Right lobe of liver (tissue), 6 donors: Measurements from ENCODE around the gene NEURL3. TPM values are rescaled to one million over a fixed set of nuclear protein-coding genes. Genes with fewer than 3 reads are reported as not detected.

ENCODE experiments used
- ATAC-seq, 4 donors: fragments of 200-7000 bp; cut with Tn5 transposase; one replicate each; pipeline ENCODE4 v1.9.1; 2020; ENCODE audit warnings: mild to moderate bottlenecking in 4 of 4, moderate library complexity in 4 of 4
- DNase-seq, 3 donors: peaks; one replicate each; pipeline ENCODE4 v3.0.0-alpha.2; 2020
- H3K27ac ChIP-seq, 3 donors: fragments of 200-600 bp; one replicate each; pipeline ENCODE4 v1.8.0; 2022
- H3K27me3 ChIP-seq, 2 donors: fragments of 200-600 bp; one replicate each; pipeline ENCODE4 v1.8.0; 2022
- H3K36me3 ChIP-seq, 4 donors: fragments of 200-600 bp; sonication (generic) in 1 of 4; one replicate each; pipeline versions ENCODE4 v1.5.1 to v1.8.0; 2017 to 2022; ENCODE audit warnings: control low read depth in 1 of 4
- H3K4me1 ChIP-seq, 4 donors: fragments of 200-600 bp; sonication (generic) in 1 of 4; one replicate each; pipeline versions ENCODE4 v1.5.1 to v1.8.0; 2017 to 2022; ENCODE audit warnings: control low read depth in 1 of 4
- H3K4me3 ChIP-seq, 3 donors: fragments of 200-600 bp; one replicate each; pipeline ENCODE4 v1.8.0; 2022
- H3K9me3 ChIP-seq, 4 donors: fragments of 200-600 bp; sonication (generic) in 1 of 4; one replicate each; pipeline versions ENCODE4 v1.5.1 to v1.8.0; 2017 to 2022; ENCODE audit warnings: control low read depth in 1 of 4
- CTCF ChIP-seq, 4 donors: fragments of 200-600 bp in 3 of 4; fragments of 450-650 bp in 1 of 4; IDR thresholded peaks; one replicate each; pipeline versions ENCODE4 v1.5.1 to v1.8.0; 2016 to 2022; ENCODE audit warnings: antibody characterized with exemption in 4 of 4, mild to moderate bottlenecking in 2 of 4
- POLR2A ChIP-seq: fragments of 450-650 bp; IDR thresholded peaks from one replicate; pipeline ENCODE4 v1.6.1; 2017; ENCODE audit warnings: antibody characterized with exemption, mild to moderate bottlenecking
- WGBS: methylation state at CpG from one replicate; pipeline ENCODE4 v1.1.6; 2018; ENCODE audit warnings: low coverage, low lambda C conversion rate; ENCODE audit not compliant: insufficient coverage; ENCODE audit errors: missing lambda C conversion rate; 5-methylcytosine and 5-hydroxymethylcytosine counted together
- intact Hi-C, 2 donors: fragments of 100-400 bp; cut with DNase I; formaldehyde crosslinking; loops; one replicate each; pipeline versions ENCODE4 v1.11.2 to v1.14.1; 2022
- total RNA-seq, 6 experiments: library from RNA; depleted of rRNA in 2 of 6; stranded (reverse); fragments of >200 nt in 2 of 6; fragmentation: NEBNext Ultra II Directional in 3 of 6; extraction: Animal tissue kit (Norgen Biotek cat#: 25700) in 3 of 6; gene quantifications; one replicate each; pipeline versions ENCODE4 v1.1.0 to v1.2.4, GENCODE V29; 2016 to 2023
- donor health status: DM: no; HTN: yes; CAD: no.
- donor health status: DM: no; HTN: no; CAD: no.
- donor health status: DM: no; HTN: no; CAD: no.
- donor health status: DM: no; HTN: yes; CAD: no.
- donor health status: DM: no; HTN: yes; CAD: no.

Gene NEURL3
- total RNA-seq, 6 experiments from 2014 or later, result 0.23 to 3.0 (median 1.4) TPM

GRCh38 chr2:96529376-96530143, 24.4 kb upstream of the NEURL3 start:
- no peaks in the 10 kb centered on the region for H3K36me3 ChIP-seq
- intact Hi-C loops, result no loop called here
- ATAC-seq (no peak), DNase-seq (peak in 1 of 3 donors; percentile 21)
- H3K4me1 ChIP-seq, result peaks cover 0 to 5% (median 0%) of the 10 kb centered on the region in 4 donors
- WGBS, result 93% methylated on average over 5 of the region's 9 CpGs
- no peak overlapping the region for H3K27ac ChIP-seq
- no peaks in the 10 kb centered on the region for H3K9me3 ChIP-seq
- H3K4me3 ChIP-seq, result no peak overlapping the region
- H3K27me3 ChIP-seq, result no peaks in the 10 kb centered on the region
- TF ChIP-seq POLR2A (no peak), CTCF (IDR thresholded peaks at IDR 0.05) (no peak)

- Histone ChIP-seq H3K27me3 (no peaks in the 10 kb centered on the region), H3K9me3 (no peaks in the 10 kb centered on the region), H3K4me3 (no peak overlapping the region), H3K36me3 (no peaks in the 10 kb centered on the region), H3K4me1 (peaks cover 0 to 5% (median 0%) of the 10 kb centered on the region in 4 donors), H3K27ac (peak overlapping the region in 2 of 3 donors; percentile 31 to 55)
- ATAC-seq (no peak), DNase-seq (peak in 1 of 3 donors; percentile 20)
- no peak for TF ChIP-seq CTCF (IDR thresholded peaks at IDR 0.05)
- 58% methylated on average over 2 of the region's 8 CpGs for WGBS
- intact Hi-C loops, result no loop called here
Measured at GRCh38 chr2:96528700-96529375, 23.7 kb upstream of the NEURL3 start.

DNA sequence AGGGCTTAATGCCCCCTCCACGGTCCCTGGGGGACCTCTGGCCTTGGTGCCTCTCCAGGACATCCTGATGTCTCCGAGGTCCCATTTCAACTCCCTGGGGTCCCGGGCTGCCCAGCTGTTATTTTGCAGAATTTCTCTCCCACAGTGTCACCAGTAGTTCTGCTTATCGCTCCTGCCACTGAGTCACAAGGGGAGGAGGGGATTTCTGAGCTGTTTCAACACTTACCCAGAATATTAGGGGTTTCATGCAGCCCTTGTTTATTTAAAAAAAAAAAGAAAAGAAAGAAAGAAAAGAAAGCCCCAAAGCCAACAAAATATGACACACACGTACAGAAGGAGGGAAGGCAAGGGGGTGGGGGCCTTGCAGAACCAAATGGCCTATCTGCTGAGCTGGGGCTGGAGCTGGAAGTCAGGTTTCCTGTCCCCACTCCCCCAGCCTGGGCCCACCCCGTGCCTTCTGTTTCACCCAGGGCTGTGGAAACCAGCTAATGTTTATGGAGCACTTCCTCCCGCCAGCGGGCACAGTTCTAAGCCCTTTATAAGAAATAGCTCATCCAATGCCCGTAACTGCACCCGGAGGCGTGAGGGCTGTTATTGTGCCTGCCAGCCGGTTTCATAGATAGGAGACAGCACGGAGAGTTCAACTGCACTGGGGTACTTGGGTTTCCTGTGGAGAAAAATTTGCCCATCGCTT, 23.0 kb upstream of the NEURL3 start:
- TF ChIP-seq POLR2A (no peak), CTCF (IDR thresholded peaks at IDR 0.05) (no peak)
- H3K36me3 ChIP-seq, result no peaks in the 10 kb centered on the region
- no peaks in the 10 kb centered on the region for H3K27me3 ChIP-seq
- H3K27ac ChIP-seq, result peak overlapping the region in 2 of 3 donors; percentile 55 to 76
- peaks cover 0 to 5% (median 0%) of the 10 kb centered on the region in 4 donors for H3K4me1 ChIP-seq
- intact Hi-C loops, result no loop called here
- ATAC-seq (peak; percentile 5 to 36 (median 26)), DNase-seq (peak in 1 of 3 donors; percentile 57)
- 20% methylated on average over 6 of the region's 14 CpGs for WGBS
- H3K4me3 ChIP-seq, result no peak overlapping the region
- no peaks in the 10 kb centered on the region for H3K9me3 ChIP-seq

DNA sequence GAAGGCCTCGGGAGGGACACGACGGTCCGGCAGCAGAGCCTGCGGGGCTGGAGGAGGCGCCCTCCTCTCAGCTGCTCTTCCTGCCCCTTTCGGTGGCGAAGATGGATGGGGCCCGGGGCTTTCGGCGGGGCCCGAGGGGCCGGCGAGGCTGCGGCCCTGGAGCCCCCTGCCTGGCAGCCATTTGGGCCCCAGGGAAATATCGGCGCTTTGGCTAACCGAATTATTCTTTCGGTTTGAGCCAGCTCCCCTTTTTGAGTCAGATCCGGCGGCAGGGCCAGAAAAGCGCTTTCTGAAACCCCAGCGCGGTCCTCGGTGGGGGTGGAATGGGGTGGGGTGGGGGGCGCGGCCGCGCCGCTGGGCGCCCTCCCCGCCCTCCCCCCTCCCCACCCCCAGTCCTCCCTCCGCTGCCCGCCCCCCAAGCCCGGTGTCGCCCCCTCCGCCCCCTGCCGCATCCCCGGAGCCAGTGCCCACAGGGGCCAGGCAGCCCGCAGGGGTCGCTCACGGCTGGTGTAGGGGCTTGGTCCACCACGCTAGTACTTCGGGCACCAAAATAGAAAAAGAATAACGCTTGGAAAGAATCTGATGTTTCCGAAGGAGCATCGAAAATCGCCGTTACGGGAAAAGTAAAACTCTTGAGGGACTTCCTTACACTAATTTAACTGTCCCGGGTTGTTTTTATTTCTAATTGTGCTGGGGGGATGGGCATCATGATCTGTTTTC, 22.3 kb upstream of the NEURL3 start:
- Histone ChIP-seq H3K4me3 (peak overlapping the region; percentile 37 to 47 (median 41)), H3K27me3 (no peaks in the 10 kb centered on the region), H3K27ac (peak overlapping the region; percentile 55 to 76 (median 56)), H3K36me3 (no peaks in the 10 kb centered on the region), H3K9me3 (no peaks in the 10 kb centered on the region), H3K4me1 (peaks cover 0 to 4% (median 0%) of the 10 kb centered on the region in 4 donors)
- DNase-seq (peak in 1 of 3 donors; percentile 44), ATAC-seq (peak in 3 of 4 donors; percentile 9 to 24 (median 20))
- intact Hi-C loops, result no loop called here
- WGBS, result 15% methylated on average over 19 of the region's 51 CpGs
- TF ChIP-seq POLR2A, result no peak
- TF ChIP-seq CTCF (IDR thresholded peaks at IDR 0.05), result peak in 1 of 4 donors; percentile 9
